ENCODE results near the gene NCOA1. TPM values are rescaled to one million over a fixed set of nuclear protein-coding genes. Genes with fewer than 3 reads are reported as not detected.

NCOA1 gene
- total and polyA plus RNA-seq, 2 of the 4 experiments (the other 2 are of a cell fraction): 6.7 to 11.3 TPM

DNA sequence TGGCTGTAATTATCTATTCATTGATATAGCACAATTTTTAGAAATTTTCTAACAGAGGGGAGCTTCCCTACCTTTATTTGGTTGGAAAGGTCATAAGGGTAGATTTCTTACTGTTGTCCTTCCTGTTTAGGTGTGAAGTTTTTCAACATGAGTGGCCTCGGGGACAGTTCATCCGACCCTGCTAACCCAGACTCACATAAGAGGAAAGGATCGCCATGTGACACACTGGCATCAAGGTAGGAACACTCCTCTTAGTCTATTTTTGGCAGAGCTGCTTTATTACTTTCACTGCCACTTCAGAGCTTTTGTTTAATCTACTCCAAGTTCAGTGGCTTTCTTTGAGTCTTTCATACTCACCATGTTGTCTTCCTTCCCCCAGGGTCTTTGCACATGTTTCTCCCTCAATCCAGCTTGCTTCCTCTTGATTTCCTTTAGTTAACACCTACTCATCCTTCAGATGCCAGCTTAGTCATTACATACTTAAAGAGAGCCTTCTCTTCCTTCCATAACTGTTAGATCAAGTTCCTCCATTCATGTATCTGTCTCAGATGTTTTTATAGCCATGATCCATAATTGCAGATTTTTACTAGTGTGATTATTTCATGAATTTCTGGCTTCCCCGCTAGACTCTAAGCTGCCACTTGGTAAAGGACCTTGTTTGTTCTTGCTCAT is 167.6 kb downstream of the NCOA1 start:
- in situ Hi-C loops (cut with MboI; ENCODE audit: low sequenced_read_pairs) (no loop called here), dilution Hi-C loops (cut with HindIII; ENCODE audit: low sequenced_read_pairs, unreplicated experiment) (no loop called here), intact Hi-C loops (cut with micrococcal nuclease) (no loop called here)
- no TSS peak for BruUV-seq (replicated peaks)
- Histone ChIP-seq H2BK120ac (ENCODE audit: low read depth, low read length) (no peak overlapping the region), H3K23ac (ENCODE audit: low read depth, low read length) (no peak overlapping the region), H3K14ac (replicated peaks; ENCODE audit: low read depth, low read length) (no peak overlapping the region), H3K4me1 (ENCODE audit: control insufficient read depth, insufficient read depth, low read length) (no peaks in the 10 kb centered on the region), H2BK15ac (ENCODE audit: low read depth, low read length) (no peak overlapping the region), H4K91ac (ENCODE audit: insufficient read depth, low read depth, low read length) (no peak overlapping the region), H3K9me3 (ENCODE audit: control insufficient read depth, insufficient read depth, low read length) (no peaks in the 10 kb centered on the region), H4K8ac (ENCODE audit: low read depth in 2 of 2, low read length in 2 of 2) (no peak overlapping the region), H3K9ac (ENCODE audit: low read depth, low read length) (no peak overlapping the region), H2AK9ac (replicated peaks; ENCODE audit: low read depth, low read length, poor library complexity) (no peak overlapping the region), H3K4ac (ENCODE audit: low read depth, low read length) (no peak overlapping the region), H3K4me3 (ENCODE audit: insufficient read depth, low read depth, low read length) (no peak overlapping the region), H3K9me1 (ENCODE audit: insufficient read depth, low read length) (no peaks in the 10 kb centered on the region), H3K18ac (ENCODE audit: low read depth, low read length) (no peak overlapping the region), H2AFZ (replicated peaks; ENCODE audit: low read length, poor library complexity) (no peak overlapping the region), H3K36me3 (ENCODE audit: control insufficient read depth, insufficient read depth, low read length) (no peaks in the 10 kb centered on the region), H4K5ac (ENCODE audit: low read depth, low read length) (no peak overlapping the region), H2BK20ac (ENCODE audit: low read depth, low read length) (no peak overlapping the region), H3K27ac (ENCODE audit: insufficient read depth, low read length) (no peak overlapping the region), H3K4me2 (ENCODE audit: low read depth, low read length) (no peak overlapping the region), H2AK5ac (ENCODE audit: low read depth, low read length) (no peak overlapping the region), H3K56ac (ENCODE audit: extremely low read depth, insufficient read depth, low read length) (no peak overlapping the region), H3K79me1 (ENCODE audit: low read depth in 1 of 2, low read length in 2 of 2) (no peaks in the 10 kb centered on the region), H2BK5ac (ENCODE audit: low read depth, low read length, poor library complexity, severe bottlenecking) (no peak overlapping the region), H4K20me1 (ENCODE audit: insufficient read depth, low read length) (no peaks in the 10 kb centered on the region), H3K27me3 (ENCODE audit: control insufficient read depth, insufficient read depth, low read length) (no peaks in the 10 kb centered on the region)
- WGBS, 2 experiments (ENCODE audit: extremely low coverage in 2 of 2, insufficient read length in 1 of 2): no CpG with 5 or more reads among the region's 4 CpGs
- ATAC-seq (ENCODE audit: low read depth) (no peak), DNase-seq (no peak)
- TF ChIP-seq CEBPB (IDR thresholded peaks at IDR 0.05; ENCODE audit: low read depth, low read length) (no peak), POLR2A (IDR thresholded peaks at IDR 0.05; ENCODE audit: low read depth, low read length) (no peak), SMC3 (IDR thresholded peaks at IDR 0.05; ENCODE audit: low read depth, low read length) (no peak), RFX5 (IDR thresholded peaks at IDR 0.05; ENCODE audit: low read depth, low read length) (no peak), MXI1 (IDR thresholded peaks at IDR 0.05; ENCODE audit: borderline replicate concordance, low read depth, low read length) (no peak), RCOR1 (IDR thresholded peaks at IDR 0.05; ENCODE audit: insufficient replicate concordance, low read length) (no peak), MAFK (IDR thresholded peaks at IDR 0.05; ENCODE audit: low read depth, low read length) (no peak)
- TF ChIP-seq, protein P1, sequence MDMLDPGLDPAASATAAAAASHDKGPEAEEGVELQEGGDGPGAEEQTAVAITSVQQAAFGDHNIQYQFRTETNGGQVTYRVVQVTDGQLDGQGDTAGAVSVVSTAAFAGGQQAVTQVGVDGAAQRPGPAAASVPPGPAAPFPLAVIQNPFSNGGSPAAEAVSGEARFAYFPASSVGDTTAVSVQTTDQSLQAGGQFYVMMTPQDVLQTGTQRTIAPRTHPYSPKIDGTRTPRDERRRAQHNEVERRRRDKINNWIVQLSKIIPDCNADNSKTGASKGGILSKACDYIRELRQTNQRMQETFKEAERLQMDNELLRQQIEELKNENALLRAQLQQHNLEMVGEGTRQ (IDR thresholded peaks at IDR 0.05; ENCODE audit: low read depth, low read length): no peak
- TF ChIP-seq, protein P2, sequence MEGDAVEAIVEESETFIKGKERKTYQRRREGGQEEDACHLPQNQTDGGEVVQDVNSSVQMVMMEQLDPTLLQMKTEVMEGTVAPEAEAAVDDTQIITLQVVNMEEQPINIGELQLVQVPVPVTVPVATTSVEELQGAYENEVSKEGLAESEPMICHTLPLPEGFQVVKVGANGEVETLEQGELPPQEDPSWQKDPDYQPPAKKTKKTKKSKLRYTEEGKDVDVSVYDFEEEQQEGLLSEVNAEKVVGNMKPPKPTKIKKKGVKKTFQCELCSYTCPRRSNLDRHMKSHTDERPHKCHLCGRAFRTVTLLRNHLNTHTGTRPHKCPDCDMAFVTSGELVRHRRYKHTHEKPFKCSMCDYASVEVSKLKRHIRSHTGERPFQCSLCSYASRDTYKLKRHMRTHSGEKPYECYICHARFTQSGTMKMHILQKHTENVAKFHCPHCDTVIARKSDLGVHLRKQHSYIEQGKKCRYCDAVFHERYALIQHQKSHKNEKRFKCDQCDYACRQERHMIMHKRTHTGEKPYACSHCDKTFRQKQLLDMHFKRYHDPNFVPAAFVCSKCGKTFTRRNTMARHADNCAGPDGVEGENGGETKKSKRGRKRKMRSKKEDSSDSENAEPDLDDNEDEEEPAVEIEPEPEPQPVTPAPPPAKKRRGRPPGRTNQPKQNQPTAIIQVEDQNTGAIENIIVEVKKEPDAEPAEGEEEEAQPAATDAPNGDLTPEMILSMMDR (conservative IDR thresholded peaks at IDR 0.05; ENCODE audit: low read depth, low read length): no peak
- POLR2A ChIA-PET (ENCODE audit: unreplicated experiment): no interaction called here
- CTCF ChIA-PET: interaction anchor here (0.6 kb wide), 1 partner anchor 441 kb away, joined by 6 read pairs; no protein-coding TSS in a partner anchor

Measured in IMR-90 (cell line).